ENCODE results near the gene IDI1.

- TF ChIP-seq POLR2A (IDR thresholded peaks at IDR 0.05; ENCODE audit: low read depth, low read length) (no peak), POLR2AphosphoS5 (IDR thresholded peaks at IDR 0.05; ENCODE audit: low read depth, low read length) (no peak)
Observed at GRCh38 chr10:1074748-1075308, 25.9 kb upstream of the IDI1 start.
